ENCODE data around the gene UVSSA.
"Not testable (repeated sequence)": the region's sequence is repeated elsewhere in the genome, so short reads cannot be mapped to it uniquely, and the experiment has no call there.

The UVSSA gene

DNA sequence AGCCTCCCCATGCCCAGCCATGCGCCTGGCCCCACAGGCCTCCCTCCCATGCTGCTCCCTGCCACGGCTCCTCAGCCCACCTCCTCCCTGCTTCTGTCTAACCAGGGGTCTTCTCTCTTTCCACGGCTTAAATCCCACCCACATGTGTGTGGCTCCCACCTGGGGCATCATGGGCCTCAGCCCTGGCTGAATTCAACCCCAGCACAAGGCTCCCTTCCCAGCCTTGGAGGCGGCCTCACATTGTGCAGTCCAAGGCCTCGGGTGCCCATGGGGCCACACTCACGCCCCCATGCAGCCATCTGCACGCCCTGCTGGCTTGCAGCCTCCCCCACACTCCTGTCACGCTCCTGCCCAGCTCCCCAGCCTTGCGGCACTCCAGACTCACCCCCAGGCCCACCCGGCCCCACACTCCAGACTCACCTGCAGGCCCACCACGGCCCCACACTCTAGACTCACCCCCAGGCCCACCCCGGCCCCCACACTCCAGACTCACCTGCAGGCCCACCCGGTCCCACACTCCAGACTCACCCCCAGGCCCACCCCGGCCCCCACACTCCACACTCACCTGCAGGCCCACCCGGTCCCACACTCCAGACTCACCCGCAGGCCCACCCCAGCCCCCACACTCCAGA, 30.4 kb upstream of the UVSSA start:
- DNase-seq: no peak

DNA sequence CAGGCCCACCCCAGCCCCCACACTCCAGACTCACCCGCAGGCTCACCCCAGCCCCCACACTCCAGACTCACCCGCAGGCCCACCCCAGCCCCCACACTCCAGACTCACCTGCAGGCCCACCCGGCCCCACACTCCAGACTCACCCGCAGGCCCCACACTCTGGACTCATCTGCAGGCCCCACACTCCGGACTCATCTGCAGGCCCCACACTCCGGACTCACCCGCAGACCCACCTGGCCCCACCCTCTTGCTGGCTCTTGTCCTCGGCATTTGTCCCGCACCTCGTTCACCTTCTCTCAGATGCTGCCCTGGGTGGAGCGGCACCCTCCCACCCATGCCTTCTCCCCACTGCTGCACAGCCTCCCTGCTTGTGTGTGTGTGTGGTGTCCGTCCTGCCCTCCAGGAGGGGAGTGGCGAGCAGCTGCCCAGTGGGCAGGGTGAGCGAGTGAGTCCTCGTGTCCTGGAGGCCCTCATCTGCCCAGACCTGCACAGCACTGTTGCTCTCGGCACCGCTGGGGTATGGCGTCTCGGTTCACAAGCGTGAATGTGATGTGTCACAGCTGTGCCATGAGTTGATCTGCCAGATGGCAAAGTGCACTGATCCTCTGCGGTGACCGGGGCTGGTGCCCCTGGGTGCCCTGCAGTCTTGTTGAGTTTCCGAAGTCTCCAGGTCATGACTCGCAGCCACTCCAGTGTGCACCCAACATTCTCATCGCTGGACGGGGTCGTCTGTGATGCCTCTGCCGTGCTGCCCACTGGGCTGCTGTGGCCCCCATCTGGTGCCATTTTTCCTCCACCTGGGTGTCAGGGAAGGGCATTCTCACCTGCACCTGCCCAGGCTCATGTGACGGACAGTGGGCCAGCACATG, 29.6 kb upstream of the UVSSA start:
- DNase-seq: no peak

DNA sequence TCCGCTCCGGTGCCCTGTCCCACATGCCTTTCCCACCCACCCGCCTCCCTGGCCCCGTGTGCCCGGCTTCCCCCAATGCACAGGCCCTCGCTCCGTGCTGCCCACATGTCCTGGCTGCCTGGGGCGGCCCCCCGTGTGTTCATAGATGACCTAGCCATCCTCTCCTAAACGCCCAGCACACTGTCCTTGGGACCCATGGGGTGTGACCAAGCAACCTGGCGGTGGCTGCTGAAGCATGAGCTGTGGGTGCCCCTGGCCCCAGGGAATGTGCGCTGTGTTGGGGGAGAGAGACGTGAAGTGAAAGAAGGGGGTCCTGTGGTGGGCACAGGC, 29.0 kb upstream of the UVSSA start:
- DNase-seq: no peak

DNA sequence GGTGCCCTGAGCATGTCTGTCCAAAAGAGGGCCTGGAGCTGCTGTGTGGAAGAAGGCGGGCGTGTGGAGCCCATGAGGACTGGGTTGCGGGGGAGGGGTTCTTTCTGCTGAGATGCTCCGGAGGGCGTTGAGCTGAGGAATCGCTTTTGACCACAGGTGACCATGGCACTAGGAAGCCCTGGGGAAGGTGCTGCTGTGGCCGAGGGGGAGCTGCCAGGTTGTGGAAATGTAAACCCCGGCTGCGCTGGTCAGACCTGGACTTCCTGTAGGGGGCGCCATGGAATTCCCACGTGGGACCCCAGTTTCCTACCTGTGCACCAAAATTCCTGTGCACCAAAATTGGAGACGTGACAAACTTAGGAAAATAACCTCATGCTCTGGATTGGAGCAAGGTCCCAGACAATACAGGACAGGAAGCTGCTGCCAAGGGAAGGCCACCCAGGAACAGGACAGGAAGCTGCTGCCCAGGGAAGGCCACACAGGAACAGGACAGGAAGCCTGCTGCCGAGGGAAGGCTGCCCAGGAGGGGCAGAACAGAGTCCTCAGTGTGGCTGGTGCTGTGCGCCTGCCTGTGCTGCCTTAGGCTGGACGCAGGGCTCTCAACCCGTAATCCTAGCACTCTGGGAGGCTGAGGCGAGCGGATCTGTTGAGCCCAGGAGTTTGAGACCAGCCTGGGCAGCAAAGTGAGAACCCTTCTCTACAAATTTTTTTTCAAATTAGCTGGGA, 28.4 kb upstream of the UVSSA start:
- no peak for DNase-seq

DNA sequence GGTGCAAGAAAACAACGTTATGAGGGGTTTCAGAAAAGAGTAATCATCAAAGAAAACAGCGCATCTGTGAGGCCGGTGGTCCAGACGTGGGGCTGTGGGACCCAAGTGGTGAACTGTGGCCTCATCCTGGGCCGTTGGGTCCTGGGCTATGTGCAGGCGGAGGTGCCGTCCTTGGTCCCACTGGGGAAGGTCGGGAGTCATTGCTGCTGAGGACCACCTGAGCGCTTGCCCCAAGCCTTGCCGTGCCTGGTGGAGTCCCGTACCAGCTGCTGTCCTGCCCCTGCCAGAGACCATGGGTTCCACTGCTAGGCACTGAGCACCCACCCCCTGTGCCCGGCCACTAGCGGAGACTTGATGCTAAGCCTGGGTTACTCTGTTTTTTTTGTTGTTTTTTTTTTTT, 25.5 kb upstream of the UVSSA start:
- DNase-seq: no peak

DNA sequence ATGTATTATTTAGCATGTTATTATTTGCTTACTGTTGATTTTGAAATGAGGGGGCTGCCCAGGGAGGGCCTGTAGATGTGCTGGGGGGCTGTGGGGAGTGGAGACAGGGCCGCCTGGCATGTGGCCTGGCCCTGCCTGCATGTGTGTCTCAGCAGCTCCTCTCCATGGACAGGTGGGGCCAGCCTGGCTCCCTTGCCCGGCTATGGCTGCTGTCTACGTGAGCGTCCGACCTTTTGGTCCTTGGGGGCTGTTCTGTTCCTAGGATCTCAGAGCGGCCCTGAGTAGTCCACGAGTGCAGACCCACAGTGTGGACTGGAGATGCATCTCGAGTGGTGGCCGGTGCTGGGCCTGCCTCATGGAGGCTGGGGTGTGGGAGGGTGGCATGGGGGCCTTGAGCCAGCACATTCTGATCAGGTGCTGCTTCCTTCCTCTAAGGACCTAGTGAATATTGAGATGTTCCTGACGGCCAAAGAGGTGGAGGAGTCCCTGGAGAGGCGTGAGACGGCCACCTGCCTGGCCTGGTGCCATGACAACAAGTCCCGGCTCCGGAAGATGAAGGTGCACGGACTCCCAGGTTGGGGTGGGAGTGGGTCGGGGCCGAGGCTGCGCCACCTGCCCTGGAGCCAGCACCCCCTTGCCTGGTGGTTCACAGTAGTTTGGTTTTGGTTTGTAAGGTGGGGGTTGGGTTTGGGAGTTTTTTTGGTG, 24.9 kb upstream of the UVSSA start:
- no peak for DNase-seq

DNA sequence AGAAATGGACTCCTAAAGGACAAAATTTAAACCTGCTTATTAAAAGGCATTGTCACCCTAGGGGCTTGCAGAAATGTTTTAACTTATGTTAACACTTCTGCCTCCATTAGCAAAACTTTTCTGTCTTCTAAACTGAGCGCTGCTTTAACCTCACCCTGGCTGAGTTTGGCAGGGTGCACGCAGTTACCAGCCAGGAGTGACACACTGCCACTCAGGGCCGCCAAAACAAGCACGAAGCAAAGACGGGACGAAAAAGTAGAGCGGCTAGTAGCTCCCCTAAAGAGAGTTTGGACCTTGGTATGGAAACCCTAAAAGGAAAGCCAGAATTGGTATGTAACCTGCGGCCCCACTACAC, 23.8 kb upstream of the UVSSA start:
- no peak for DNase-seq

DNA sequence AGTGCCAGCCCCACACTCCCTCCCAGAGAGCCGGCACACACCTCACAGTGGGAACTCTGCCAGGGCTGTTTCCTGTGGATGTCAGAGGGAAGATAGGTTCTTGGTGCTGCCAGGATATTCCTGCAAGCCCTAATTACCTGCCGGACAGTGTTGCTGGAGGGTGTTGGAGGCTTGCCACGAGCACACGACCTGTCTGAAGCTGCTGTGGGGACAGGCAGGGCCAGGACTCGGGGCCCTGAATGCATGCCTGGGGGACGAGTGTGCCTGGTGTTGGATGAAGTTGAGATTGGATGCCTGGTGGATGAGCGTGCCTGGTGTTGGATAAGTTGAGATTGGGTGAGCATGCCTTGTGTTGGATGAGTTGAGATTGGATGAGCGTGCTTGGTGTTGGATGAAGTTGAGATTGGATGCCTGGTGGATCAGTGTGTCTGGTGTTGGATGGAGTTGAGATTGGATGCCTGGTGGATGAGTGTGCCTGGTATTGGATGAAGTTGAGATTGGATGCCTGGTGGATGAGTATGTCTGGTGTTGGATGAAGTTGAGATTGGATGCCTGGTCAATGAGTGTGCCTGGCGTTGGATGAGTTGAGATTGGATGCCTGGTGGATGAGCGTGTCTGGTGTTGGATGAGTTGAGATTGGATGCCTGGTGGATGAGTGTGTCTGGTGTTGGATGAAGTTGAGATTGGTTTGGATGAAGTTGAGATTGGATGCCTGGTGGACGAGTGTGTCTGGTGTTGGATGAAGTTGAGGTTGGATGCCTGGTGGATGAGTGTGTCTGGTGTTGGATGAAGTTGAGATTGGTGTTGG, 23.2 kb upstream of the UVSSA start:
- DNase-seq: no peak

DNA sequence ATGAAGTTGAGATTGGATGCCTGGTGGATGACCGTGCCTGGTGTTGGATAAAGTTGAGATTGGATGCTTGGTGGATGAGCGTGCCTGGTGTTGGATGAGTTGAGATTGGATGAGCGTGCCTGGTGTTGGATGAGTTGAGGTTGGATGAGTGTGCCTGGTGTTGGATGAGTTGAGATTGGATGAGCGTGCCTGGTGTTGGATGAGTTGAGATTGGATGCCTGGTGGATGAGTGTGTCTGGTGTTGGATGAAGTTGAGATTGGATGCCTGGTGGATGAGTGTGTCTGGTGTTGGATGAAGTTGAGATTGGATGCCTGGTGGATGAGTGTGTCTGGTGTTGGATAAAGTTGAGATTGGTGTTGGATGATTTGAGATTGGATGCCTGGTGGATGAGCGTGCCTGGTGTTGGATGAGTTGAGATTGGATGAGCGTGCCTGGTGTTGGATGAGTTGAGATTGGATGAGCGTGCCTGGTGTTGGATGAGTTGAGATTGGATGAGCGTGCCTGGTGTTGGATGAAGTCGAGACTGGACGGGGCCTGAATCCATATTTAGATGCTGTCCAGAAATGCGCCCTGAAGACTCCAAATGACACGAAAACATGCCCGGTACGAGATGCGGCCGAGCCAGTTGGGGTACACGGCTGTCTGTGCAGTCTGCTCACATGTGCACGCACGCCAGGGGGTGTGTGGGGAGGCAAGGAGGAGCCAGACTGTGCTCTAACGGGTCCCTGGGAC, 22.4 kb upstream of the UVSSA start:
- not testable (repeated sequence) for DNase-seq

DNA sequence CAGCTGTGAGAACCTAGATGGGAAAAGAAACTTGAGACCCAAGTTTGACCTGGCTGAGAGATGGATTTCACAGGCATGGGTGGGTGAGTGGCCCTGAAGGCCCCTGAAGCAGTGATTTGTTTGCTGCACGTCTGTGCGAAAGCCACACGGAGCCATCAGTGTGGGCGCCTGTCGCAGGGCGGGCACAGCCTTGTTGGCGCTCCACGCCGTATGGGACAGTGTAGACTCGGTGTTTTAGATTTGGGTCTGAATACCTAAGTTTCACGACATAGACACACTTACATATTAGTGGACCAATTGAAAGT, 21.9 kb upstream of the UVSSA start:
- no peak for DNase-seq

DNA sequence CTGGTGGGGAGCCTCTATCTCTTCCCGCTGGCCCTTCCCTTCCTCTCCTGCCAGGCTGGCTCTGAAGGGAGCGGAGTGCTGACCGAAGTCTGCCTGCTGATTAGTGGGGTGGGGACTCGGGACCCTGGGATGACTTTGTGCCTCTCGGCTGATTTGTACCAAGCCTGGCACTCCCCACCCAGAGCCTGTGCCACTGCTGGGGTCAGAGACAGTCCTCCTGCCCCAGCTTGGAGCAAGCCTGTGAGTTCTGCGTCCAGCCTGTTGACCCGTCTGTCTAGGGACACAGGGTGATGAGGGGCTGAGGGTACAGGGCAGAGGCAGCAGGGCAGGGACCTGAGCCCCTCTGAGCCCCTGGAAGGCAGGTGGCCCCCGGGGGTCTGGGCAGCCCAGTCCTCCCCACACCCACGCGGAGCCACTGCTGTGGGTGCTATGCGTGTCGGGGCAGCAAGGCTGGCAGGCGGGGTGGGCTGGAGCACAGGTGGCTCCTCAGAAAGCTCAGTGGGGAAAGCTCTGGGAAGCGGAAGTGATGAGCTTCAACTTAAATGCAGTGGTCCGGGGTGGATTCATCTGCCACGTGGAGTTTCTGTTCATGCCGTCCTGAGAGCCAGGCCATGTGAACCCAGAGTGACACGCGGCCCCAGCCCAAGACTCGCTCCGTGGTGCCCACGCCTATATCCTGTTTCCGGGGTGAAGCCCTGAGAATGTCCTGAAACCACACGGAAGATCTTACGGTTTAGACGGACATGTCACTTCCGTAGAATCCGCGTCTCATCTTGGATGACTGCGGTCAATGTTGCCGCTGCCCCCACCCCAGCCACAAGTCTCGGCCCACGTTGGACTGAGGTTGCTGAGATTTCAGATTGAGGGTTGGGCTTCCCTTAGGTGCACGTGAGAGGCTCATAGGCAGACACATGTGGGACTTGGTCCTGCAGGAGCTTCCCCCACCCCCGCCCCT, 21.1 kb upstream of the UVSSA start:
- no peak for DNase-seq

DNA sequence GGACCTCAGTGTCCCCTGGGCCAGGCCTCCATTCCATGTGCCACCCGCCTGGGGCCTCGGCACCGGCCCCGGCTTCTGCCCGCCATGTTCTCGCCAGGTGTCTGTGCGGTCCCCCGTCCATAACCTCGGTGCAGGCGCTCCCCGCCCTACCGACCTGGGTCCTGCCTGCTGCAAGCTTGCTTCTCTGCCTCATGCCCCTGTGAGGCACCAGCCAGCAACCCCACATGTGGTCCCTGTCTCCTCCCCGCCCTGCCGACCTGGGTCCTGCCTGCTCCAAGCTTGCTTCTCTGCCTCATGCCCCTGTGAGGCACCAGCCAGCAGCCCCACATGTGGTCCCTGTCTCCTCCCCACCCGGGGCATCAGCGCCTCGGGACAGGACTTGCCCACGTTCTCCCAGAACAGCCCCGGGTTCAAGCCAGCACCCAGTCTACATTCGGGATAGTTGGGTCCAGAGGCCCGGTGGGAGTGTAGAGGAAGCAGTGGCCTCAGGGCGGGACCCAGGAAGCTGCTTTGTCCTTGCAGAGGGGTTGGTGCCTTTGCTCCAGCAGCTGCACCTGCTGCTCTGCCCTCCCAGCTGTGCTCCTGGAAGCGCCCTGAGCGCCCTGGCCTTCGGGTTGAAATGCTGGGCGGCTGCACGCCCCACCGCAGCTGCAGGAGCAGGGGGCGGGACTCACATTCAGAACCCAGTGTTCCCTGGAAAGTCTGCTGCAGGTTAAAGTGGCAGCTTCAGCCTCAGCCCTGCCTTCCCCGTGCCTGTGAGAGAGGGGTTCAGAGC, 20.1 kb upstream of the UVSSA start:
- no peak for DNase-seq

DNA sequence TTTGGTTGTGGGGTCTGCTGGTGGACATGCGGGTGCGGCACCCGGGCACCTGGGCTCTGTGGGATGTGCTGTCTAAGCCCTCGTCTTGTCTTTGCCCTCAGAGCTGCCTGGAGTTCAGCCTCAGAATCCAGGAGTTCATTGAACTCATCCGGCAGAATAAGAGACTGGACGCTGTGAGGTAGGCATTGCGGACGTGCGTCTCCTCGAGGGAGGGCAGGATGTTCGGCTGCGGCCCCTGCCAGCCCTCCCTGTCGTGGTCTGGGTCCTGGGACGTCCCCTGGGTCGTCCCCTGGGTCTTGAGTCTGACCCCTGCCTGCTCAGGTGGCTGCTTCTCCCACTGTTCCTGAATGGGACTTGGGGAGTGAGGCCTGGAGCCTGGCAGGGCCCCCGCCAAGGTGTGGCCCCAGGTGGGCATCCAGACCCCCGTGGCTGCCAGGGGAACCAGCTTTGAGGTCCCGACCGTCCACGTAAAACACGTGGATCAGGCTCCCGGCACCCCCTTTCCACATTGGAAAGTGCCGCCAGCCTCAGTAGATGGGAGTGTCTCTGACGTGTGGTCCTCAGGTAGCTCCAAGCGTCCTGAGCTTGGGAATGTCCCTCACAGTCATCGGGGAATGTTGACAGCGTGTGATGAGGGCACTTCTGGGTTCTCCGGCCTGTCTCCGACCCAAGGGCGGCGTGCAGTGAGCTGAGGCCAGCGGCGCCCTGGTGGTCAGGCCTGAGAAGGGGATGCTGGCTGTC, 19.3 kb upstream of the UVSSA start:
- no peak for DNase-seq

DNA sequence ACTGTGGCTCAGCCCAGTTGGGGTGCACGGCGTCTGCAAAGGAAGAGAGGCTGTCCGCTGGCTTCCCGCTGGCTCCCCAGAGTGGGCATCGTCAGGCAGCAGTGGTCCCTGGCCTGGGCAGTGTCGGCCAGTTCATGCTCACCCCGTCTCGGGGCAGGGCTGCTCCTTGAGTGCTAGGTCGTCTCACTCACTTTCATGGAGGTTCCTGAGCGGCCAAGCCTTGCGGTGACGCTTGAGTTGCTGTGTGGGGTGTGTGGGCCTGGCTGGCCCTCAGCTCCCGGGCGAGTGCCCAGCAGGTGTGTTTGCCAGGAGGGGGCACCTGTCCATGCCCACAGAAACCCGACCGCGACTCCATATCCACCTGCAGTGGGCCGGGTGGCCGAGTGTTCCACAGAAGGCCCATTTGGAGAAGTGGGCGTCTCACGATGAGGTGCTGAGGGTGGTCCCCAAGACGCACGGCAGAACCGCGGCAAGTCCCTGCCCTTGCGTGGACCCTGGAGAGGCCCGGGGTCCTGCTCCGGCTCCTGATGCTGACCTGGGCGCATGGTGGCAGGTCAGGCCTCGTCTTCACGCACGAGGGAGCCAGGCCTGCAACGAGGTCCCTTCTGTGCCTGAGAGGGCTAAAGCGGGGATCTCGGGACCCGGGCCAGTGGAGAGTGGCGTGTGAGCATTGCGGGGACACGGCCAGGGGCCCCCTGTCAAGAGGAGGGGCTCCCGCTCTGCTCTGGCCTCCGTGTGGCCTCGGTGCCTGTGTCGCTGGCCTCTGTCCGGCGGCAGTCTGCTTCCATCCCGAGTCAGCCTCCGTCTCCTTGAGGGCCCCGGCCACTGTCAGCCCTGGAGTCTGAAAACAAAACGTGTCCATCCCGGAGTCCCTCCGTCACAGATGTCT, 18.5 kb upstream of the UVSSA start:
- DNase-seq: no peak

DNA sequence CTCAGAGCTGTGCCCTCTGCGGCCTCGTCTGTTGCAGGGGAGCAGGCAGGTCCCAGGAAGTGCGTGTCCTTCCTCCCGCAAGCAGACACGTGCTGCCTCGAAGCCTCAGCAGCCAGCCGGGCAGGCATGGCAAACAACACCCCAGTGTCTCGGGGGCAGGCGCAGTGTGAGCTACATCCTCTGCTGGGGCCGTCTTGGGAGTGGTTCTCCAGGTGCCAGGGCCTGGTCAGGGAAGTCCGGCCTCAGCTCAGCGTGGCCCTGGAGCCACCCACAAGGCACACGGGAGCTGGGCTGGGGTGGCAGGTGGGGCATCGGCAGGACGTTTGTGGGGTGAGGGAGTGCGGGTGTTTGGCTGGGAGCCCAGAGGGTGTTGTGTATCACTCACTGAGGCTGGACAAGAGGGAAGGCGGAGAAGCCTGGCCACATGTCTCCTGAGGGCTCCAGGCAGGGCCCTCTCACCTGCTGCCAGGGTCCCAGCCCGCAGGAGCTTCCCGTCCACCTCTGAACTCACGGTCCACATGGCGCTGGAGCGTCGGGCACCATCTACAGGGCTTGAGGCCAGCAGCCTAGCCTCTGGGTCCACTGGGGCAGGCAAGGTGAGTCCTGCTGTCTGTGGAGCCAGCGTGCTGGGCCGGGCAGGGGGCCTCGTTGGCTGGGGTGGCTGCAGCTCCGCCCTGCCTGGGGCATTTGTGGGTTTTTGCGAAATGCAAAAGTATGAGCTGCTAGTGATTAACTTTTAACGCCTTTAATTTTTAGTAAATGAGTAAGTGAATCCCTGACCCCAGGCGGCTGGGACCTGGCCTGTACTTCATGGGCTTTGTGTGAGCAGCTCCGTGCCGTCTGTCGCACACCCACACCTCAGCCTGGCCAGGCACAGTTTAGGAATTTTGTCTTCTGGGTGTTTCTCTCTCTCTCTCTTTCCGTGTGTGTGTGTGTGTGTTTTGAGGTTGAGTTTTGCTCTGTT, 17.3 kb upstream of the UVSSA start:
- no peak for DNase-seq

DNA sequence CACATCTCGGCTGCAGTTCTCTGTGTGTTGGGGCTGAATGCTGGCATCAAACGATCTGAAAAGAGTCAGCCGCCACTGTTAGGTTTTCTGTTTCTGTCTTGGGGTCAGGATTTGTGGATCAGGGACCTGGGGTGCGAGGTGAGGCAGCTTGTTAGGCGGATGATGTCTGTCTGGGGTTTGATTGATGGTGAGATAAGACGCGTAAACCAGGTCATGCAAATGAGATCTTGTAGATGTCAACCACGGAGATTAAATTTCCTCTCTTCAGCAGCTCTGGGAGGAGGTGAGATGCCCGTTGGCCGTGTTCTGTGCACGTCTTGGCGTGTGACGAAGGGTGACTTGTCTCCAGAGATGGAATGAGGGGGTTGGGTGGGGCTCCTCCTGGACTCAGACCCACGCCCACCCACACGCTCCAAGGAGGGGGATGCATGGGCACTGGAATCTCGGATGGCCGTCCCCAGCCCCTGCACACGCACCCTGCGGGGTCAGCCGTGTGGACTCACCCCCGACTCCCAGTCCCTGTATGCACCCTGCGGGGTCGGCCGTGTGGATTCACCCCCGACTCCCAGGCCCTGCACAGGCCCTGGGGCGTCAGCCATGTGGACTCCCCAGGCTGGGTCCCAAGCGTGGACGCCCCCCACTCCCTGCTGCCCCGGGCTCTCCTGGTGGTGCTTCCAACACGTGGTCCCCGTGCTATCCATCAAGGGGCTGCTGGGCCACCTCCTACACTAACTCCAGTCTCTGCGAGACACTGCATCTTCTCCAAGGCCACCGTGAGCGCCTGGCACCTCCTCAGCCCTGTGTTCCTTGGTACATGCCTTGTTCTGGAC, 16.0 kb upstream of the UVSSA start:
- DNase-seq: no peak
